ENCODE results near the gene PTMS. TPM values are rescaled to one million over a fixed set of nuclear protein-coding genes. Genes with fewer than 3 reads are reported as not detected.
A peak's percentile ranks its signal among the peaks of the same experiment; 100 is the strongest.

Gene PTMS
- total and polyA plus RNA-seq, 10 of the 15 experiments (the other 5 are each of a cell fraction or from before 2014, with no cell fraction given): 2.1 to 127 (median 29.8) TPM

DNA sequence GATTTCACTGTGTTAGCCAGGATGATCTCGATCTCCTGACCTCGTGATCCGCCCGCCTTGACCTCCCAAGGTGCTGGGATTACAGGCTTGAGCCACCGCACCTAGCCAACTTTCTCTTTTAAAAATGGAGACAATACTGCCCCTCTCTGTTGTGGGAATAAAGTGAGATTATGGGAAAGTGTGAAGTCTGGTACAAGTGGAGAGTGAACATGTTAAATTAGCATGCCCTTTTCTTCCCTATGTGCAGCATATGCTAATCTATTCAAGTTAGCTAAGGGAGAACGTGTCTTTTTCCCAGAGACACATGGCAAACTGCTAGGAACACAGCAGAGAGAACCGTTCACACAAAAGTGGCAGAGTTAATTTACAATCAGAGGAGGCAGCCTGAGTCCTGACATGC, 40.8 kb upstream of the PTMS start:
- ChIA-PET POLR2A (interaction anchor here (0.9 to 3.6 kb wide), 4 partner anchors 19 to 126 kb away, joined by 3 to 53 read pairs (median 24); partner anchors contain the start of genes CDCA3, MLF2, USP5 and ZNF384), CTCF (interaction anchor here (0.8 to 3.5 kb wide), 5 partner anchors 28 to 123 kb away, joined by 3 to 28 read pairs (median 4); partner anchors contain the start of gene MLF2), RAD21 (ENCODE audit: unreplicated experiment) (interaction anchor here (3.0 to 3.3 kb wide), 2 partner anchors 28 to 36 kb away, joined by 27 to 45 read pairs; partner anchors contain the start of genes MLF2 and ZNF384), SMC1A (ENCODE audit: uncharacterized antibody, unreplicated experiment) (interaction anchor here (0.7 to 3.1 kb wide), 6 partner anchors 9 to 99 kb away, joined by 3 to 31 read pairs (median 4); partner anchors contain the start of genes MLF2 and ZNF384)
- BruUV-seq (replicated peaks): no TSS peak
- Histone ChIP-seq H3K36me3 (ENCODE audit: control insufficient read depth in 2 of 2, insufficient read depth in 2 of 2, low read length in 1 of 2) (peaks cover 7 to 11% of the 10 kb centered on the region in 2 experiments; a peak in 3 of 4 replicates), H4K20me1 (ENCODE audit: control insufficient read depth, insufficient read depth) (no peaks in the 10 kb centered on the region), H3K4me3 (peak overlapping the region; percentile 78), H3K9ac (ENCODE audit: control insufficient read depth, insufficient read depth, low read length) (peak overlapping the region; percentile 38), H3K79me2 (ENCODE audit: control insufficient read depth, insufficient read depth, low read length) (peaks cover 10% of the 10 kb centered on the region), H3K27ac (ENCODE audit: control insufficient read depth, insufficient read depth) (no peak overlapping the region), H3K4me1 (ENCODE audit: control insufficient read depth, insufficient read depth, low read length) (no peaks in the 10 kb centered on the region; the same call in 1 of the 2 replicates), H3K9me3 (replicated peaks; ENCODE audit: control insufficient read depth, insufficient read depth, low read length) (no peaks in the 10 kb centered on the region), H3K4me2 (ENCODE audit: control insufficient read depth, insufficient read depth) (peak overlapping the region; percentile 72), H2AFZ (ENCODE audit: control insufficient read depth, low read depth, low read length) (no peak overlapping the region), H3K27me3 (replicated peaks in 1 of 2; ENCODE audit: control insufficient read depth in 2 of 2, insufficient read depth in 2 of 2, low read length in 1 of 2) (no peaks in the 10 kb centered on the region)
- in situ Hi-C loops (cut with MboI): no loop called here
- 80% methylated on average over 7 of the region's 7 CpGs for WGBS (ENCODE audit: insufficient coverage, insufficient replicate concordance, low lambda C conversion rate, missing lambda C conversion rate)
- no peak for TF ChIP-seq SUZ12 (IDR thresholded peaks at IDR 0.05; ENCODE audit: unreplicated experiment)
- TF ChIP-seq LARP7 (IDR thresholded peaks at IDR 0.05): no peak
- no peak for TF ChIP-seq JUNB (IDR thresholded peaks at IDR 0.05)
- no peak for TF ChIP-seq ZSCAN29 (IDR thresholded peaks at IDR 0.05)
- no peak for TF ChIP-seq BRCA1 (IDR thresholded peaks at IDR 0.05; ENCODE audit: low read depth, low read length)
- no peak for TF ChIP-seq ATF7 (IDR thresholded peaks at IDR 0.05; ENCODE audit: low read depth)
- no peak for TF ChIP-seq BACH1 (IDR thresholded peaks at IDR 0.05; ENCODE audit: borderline replicate concordance)
- no peak for TF ChIP-seq EP300 (IDR thresholded peaks at IDR 0.05; ENCODE audit: borderline replicate concordance in 1 of 2, control insufficient read depth in 1 of 2, low read depth in 2 of 2, low read length in 2 of 2)
- TF ChIP-seq POLR2AphosphoS5 (IDR thresholded peaks at IDR 0.05; ENCODE audit: low read length): no peak
- TF ChIP-seq RAD51 (IDR thresholded peaks at IDR 0.05): no peak
- TF ChIP-seq ZBED1 (IDR thresholded peaks at IDR 0.05; ENCODE audit: borderline replicate concordance): no peak
- no peak for DNase-seq (ENCODE audit: low read depth, low spot score)
- ATAC-seq: no peak
- no peak for FAIRE-seq
- intact Hi-C loops (cut with micrococcal nuclease; ENCODE audit: unreplicated experiment): no loop called here
